Keratinocyte (primary cell): ENCODE data around the gene GNPAT.

Experiments used
- CTCF ChIP-seq, 3 experiments: IDR thresholded peaks in 1 of 3; conservative IDR thresholded peaks in 1 of 3; optimal IDR thresholded peaks in 1 of 3; 2 replicates in 2 of 3; 3 replicates in 1 of 3; pipeline versions ENCODE3 to v1.5.1; 2011; ENCODE audit warnings: low read length in 3 of 3, mild to moderate bottlenecking in 3 of 3, moderate library complexity in 2 of 3, control low read depth in 1 of 3, inconsistent platforms in 1 of 3; ENCODE audit not compliant: insufficient read depth in 2 of 3; ENCODE audit errors: extremely low read depth in 1 of 3
- EZH2 ChIP-seq: IDR thresholded peaks from one replicate; pipeline ENCODE4 v1.6.1; 2012; ENCODE audit warnings: inconsistent platforms, mild to moderate bottlenecking, low read length, moderate library complexity

DNA sequence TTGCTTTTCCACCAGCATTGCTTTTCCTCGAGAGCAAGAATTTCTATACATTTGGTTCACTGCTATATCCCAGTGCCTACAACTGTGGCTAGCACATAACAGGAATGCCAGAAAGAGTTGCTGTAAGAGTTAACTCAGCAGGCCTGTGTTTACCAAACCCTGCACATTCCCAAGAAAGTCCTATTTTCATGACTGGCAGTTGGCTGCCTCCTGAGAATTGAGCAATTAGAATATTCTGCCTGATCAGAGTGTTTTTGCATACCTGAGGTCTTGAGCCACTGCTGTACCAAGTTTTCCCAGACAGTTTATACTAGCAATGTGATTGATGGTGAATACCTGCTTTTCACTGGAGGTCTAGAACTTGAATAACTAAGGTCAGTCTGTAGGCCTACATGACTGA lies 2.7 kb upstream of the GNPAT start:
- no peak for TF ChIP-seq CTCF (optimal IDR thresholded peaks at IDR 0.05 in 1 of 3, IDR thresholded peaks at IDR 0.05 in 1 of 3, conservative IDR thresholded peaks at IDR 0.05 in 1 of 3; ENCODE audit: extremely low read depth in 1 of 3, insufficient read depth in 2 of 3, low read length in 3 of 3)
- no peak for TF ChIP-seq EZH2
